HG02588 (cell line): ENCODE measurements around the gene HIPK1.
"Not testable (repeated sequence)": the region's sequence is repeated elsewhere in the genome, so short reads cannot be mapped to it uniquely, and the experiment has no call there.

ENCODE experiments used
- ATAC-seq: cut with Tn5 transposase; IDR thresholded peaks from one replicate; pipeline ENCODE4 v1.9.1; 2021; ENCODE audit warnings: mild to moderate bottlenecking, moderate library complexity; ENCODE audit not compliant: unreplicated experiment

HIPK1 gene

DNA sequence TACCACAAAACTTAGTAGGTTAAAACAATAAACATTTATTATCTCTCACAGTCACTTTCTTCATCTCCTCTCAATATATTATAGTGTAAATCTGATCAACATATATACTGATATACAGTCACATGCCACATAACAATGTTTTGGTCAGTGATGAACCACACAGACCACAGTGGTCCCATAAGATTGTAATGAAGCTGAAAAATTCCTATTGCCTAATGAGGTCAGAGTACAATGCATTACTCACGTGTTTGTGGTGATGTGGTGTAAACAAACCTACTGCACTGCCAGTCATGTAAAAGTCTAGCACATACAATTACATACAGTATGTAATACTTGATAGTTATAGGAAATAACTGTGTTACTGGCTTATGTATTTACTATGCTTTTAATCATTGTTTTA, 80.3 kb downstream of the HIPK1 start:
- ATAC-seq = no peak

DNA sequence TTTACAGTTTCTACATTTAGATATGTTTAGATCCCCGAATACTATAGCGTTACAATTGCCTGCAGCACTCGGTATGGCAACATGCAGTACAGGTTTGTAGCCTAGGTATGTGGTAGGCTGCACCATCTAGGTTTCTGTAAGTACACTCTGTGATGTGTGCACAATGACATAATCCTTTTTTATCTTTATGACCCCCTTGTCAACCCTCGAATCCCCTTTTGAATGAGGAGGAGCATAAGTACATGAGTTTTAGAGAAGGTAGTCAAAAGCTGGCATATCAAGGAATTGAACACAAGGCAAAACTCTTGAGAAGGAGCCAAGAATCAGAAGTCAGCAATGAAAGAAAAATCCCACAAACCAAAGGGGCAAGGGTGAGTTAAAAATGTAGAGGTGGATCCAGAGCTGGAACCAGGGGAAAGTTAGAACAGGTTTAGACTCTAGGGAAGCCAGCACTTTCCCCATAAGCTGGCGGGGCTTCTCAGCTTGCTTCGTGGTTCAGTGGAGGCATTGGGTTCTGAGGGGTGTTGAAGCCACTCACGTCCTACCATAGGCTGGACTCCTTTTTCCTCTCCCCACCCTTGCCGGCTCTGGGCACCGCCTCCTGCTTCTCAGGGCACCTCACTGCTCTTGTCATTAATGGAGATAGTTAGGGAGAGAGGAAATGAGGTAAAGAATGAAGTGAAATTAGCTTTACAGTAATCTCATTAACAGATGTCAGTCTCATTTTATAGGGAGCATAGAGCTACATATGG, 81.5 kb downstream of the HIPK1 start:
- ATAC-seq = no peak

DNA sequence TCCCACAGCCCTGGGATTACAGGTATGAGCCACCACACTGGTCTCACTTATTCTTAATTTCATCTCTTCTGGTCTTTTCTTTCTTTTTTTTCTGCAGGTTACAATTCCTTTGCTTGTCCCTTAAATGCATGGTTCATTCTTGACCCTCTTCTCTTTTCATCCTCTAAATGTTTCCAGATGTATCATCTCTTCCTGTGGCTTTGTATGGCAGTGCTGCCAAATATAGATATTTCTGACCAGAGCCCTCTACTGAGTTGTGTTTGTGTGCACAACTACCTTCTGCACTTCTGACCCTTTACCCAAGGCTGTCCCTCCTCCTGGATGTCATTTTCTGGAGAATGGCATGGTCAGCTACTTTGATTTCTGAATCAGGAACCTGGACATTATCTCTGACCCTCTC, 82.7 kb downstream of the HIPK1 start:
- ATAC-seq = no peak

DNA sequence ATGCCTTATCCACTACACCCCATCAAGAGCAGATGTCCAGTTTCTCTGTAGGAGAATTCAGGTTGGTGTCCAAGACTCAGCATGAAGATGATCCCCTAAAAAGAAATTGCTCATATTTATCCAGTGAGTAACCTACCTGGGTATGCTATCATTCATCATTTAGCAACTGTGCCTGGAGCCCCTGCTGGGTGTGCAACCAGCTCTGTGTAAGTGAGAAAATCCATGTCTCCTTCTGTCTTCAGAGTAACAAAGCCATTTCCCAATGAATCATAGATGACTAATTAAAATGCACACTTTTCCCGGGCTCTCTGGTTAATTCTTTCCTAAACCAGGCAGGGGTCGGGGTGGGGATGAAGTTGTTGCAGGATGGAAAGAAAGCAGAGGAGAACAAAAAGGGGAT, 86.0 kb downstream of the HIPK1 start:
- no peak for ATAC-seq

DNA sequence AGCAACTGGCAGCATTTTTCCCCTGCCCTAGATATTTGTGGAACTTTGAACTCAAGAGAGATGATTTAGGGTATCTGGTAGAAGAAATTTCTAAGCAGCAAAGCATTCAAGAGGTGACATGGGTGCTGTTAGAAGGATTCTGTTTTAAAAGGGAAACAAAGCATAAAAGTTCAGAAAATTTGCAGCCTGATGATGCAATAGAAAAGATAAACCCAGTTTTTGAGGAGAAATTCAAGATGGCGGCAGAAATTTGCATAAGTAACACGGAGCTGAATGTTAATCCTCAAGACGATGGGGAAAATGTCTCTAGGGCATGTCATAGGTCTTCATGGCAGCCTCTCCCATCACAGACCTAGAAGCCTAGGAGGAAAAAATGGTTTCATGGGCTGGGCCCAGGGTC, 90.6 kb downstream of the HIPK1 start:
- not testable (repeated sequence) for ATAC-seq

DNA sequence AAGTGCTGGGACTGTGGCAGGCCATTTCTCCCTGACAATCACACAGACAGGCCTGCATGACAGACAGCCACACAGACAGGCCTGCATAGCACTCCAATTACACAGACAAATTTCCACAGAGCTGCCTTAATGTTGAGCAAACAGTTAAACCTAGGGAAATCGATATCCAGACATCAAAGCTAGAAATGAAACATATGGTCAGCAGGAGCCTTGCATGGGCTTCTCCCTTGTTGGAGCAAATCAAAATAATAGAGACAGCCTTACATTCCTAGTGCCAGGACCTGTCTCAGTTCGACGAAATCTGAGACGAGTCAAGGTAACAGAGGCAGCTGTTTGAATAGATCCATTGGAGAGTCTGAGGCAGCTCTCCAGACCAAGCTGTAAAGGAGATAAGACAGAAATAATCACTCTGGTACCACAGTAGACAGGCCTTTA, 92.6 kb downstream of the HIPK1 start:
- no peak for ATAC-seq

DNA sequence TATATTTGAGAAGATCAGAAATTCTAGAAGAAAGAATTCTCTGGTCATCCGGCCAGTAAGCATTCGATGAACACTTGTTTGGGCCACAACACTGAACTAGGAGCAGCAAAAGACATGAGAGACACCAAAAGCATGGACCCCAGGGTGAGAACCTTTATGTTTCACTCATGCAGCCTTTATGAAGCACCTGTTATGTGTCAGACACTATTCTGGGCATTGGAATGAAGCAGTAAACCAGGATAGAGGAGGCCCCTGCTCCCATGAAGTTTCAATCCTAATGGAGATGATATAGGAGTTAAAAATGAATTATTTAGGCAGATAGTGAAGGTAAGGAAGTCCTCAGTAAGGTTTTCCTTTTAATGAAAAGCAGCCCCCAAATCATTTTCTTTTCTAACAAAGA, 93.8 kb downstream of the HIPK1 start:
- no peak for ATAC-seq

DNA sequence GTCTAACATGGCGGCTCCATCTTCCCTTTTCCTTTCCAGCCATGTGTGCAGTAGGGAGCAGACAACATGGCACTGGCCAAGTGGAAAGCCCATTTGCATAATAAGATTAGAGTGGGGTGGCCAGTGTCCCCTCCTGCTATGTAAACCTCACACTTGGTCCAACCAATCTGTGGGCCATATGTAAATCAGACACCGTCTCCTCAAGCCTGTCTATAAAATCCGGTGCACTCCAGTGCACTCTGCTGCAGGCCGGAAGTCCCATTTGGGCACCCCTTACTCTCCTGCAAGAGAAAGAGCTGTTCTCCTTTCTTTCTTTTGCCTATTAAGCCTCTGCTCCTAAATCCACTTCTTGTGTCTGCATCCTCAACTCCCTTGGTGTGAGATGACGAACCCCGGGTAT, 94.3 kb downstream of the HIPK1 start:
- no peak for ATAC-seq

DNA sequence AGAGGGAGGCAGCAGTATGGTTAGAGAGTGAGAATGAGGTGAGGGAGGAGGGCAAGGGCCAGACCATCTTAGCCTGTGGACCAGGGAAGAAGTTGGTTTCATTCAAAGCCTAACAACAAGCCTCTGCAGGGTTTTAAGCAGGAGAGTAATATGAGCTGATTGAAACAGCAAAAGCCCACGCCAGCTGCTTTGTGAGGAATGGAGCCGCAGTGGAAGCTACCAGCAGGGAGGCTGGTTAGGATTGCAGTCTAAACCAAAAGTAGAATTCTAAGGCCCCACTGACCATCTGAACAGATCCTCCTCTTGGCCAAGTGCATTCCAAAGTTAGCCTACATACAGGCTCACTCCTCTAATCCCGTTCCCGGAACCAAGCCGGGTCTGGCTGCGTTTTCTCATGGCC, 94.9 kb downstream of the HIPK1 start:
- ATAC-seq = no peak

DNA sequence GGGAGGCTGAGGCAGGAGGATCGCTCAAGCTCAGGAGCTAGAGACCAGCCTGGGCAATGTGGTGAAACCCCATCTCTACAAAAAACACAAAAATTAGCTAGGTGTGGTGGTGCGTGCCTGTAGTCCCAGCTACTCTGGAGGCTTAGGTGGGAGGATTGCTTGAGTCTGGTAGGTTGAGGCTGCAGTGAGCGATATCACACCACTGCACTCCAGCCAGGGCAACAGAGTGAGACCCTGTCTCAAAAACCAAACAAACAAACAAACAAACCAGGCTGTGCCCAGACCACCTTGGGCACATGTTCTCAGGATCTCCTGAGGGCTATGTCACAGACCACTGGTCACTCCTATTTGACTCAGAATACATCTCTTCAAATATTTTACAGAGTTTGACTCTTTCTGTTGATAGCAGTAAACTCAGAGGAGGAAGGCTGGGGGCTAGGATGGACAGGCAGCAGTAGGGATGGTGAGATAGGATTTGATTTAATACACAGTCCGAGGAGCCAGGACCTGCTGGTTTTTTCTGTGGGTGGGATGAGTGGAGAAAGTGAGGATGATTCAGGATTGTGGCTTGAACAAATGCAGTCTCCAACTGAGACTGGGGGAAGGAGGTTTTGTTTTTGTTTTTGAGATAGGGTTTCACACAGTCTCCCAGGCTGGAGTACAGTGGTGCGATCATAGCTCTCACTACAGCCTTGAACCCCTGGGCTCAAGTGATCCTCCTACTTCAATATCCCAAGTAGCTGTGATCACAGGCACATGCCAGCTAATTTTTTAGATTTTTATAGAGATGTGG, 96.7 kb downstream of the HIPK1 start:
- ATAC-seq = no peak

DNA sequence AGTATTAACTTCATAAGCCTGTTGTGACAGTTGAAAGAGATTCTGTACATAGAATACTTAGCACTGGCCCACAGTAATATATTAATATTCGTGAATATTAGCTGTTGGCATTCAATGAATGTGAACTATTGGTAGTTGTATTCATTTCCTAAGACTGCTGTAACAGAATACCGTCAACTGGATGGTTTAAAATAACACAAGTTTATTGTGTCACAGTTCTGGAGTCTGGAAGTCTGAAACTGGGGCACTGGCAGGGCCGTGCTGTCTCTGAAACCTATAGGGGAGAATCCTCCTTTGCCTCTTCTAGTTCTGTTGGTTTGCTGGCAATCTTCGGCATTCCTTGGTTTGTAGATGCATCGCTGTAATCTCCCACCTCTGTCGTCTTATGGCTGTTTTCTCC, 97.7 kb downstream of the HIPK1 start:
- no peak for ATAC-seq
